Measurements from ENCODE around the gene C1orf210. TPM values are rescaled to one million over a fixed set of nuclear protein-coding genes. Genes with fewer than 3 reads are reported as not detected.
A peak's percentile ranks its signal among the peaks of the same experiment; 100 is the strongest.

The C1orf210 gene
- total RNA-seq, 1 donor from 2014 or later: 9.9 TPM

GRCh38 chr1:43306688-43307457 is 21.5 kb upstream of the C1orf210 start:
- no peak for DNase-seq (ENCODE audit: extremely low spot score, unreplicated experiment)
- H3K4me1 Mint-ChIP-seq (ENCODE audit: unreplicated experiment): peaks cover 17% of the 10 kb centered on the region
- H3K4me3 Mint-ChIP-seq: no peak overlapping the region
- no peaks in the 10 kb centered on the region for H3K36me3 Mint-ChIP-seq
- H3K9me3 Mint-ChIP-seq: no peaks in the 10 kb centered on the region
- H3K27ac Mint-ChIP-seq: no peak overlapping the region
- TF ChIP-seq CTCF (conservative IDR thresholded peaks at IDR 0.05): no peak
- H3K27me3 Mint-ChIP-seq: peaks cover 4% of the 10 kb centered on the region

- H3K27ac Mint-ChIP-seq: peak overlapping the region; percentile 1
- peaks cover 4% of the 10 kb centered on the region for H3K27me3 Mint-ChIP-seq
- peaks cover 17% of the 10 kb centered on the region for H3K4me1 Mint-ChIP-seq (ENCODE audit: unreplicated experiment)
- no peak overlapping the region for H3K4me3 Mint-ChIP-seq
- H3K9me3 Mint-ChIP-seq: no peaks in the 10 kb centered on the region
- TF ChIP-seq CTCF (conservative IDR thresholded peaks at IDR 0.05): no peak
- H3K36me3 Mint-ChIP-seq: no peaks in the 10 kb centered on the region
- DNase-seq (ENCODE audit: extremely low spot score, unreplicated experiment): no peak
These were observed 20.7 kb upstream of the C1orf210 start for GRCh38 chr1:43305926-43306687.

- H3K36me3 Mint-ChIP-seq: no peaks in the 10 kb centered on the region
- H3K9me3 Mint-ChIP-seq: no peaks in the 10 kb centered on the region
- DNase-seq (ENCODE audit: extremely low spot score, unreplicated experiment): no peak
- H3K27me3 Mint-ChIP-seq: peaks cover 4% of the 10 kb centered on the region
- peaks cover 17% of the 10 kb centered on the region for H3K4me1 Mint-ChIP-seq (ENCODE audit: unreplicated experiment)
- no peak overlapping the region for H3K27ac Mint-ChIP-seq
- no peak for TF ChIP-seq CTCF (conservative IDR thresholded peaks at IDR 0.05)
- H3K4me3 Mint-ChIP-seq: no peak overlapping the region
These were observed 20.1 kb upstream of the C1orf210 start for GRCh38 chr1:43305461-43305860.

GRCh38 chr1:43304771-43305300 is 19.5 kb upstream of the C1orf210 start:
- no peaks in the 10 kb centered on the region for H3K36me3 Mint-ChIP-seq
- DNase-seq (ENCODE audit: extremely low spot score, unreplicated experiment): no peak
- no peak overlapping the region for H3K4me3 Mint-ChIP-seq
- H3K9me3 Mint-ChIP-seq: no peaks in the 10 kb centered on the region
- H3K27me3 Mint-ChIP-seq: peaks cover 4% of the 10 kb centered on the region
- peaks cover 17% of the 10 kb centered on the region for H3K4me1 Mint-ChIP-seq (ENCODE audit: unreplicated experiment)
- no peak for TF ChIP-seq CTCF (conservative IDR thresholded peaks at IDR 0.05)
- H3K27ac Mint-ChIP-seq: peak overlapping the region; percentile 71

- peaks cover 4% of the 10 kb centered on the region for H3K27me3 Mint-ChIP-seq
- H3K36me3 Mint-ChIP-seq: no peaks in the 10 kb centered on the region
- no peak for DNase-seq (ENCODE audit: extremely low spot score, unreplicated experiment)
- H3K9me3 Mint-ChIP-seq: no peaks in the 10 kb centered on the region
- no peak for TF ChIP-seq CTCF (conservative IDR thresholded peaks at IDR 0.05)
- no peak overlapping the region for H3K4me3 Mint-ChIP-seq
- H3K27ac Mint-ChIP-seq: peak overlapping the region; percentile 71
- peaks cover 17% of the 10 kb centered on the region for H3K4me1 Mint-ChIP-seq (ENCODE audit: unreplicated experiment)
These were observed 18.9 kb upstream of the C1orf210 start for GRCh38 chr1:43304314-43304681.

All from type B pancreatic cell (in vitro differentiated cells).